ENCODE measurements around the gene CSPG4. TPM values are rescaled to one million over a fixed set of nuclear protein-coding genes. Genes with fewer than 3 reads are reported as not detected.
"Not testable (repeated sequence)": the region's sequence is repeated elsewhere in the genome, so short reads cannot be mapped to it uniquely, and the experiment has no call there.

Gene CSPG4
- total RNA-seq, 1 donor: 86.8 TPM

DNA sequence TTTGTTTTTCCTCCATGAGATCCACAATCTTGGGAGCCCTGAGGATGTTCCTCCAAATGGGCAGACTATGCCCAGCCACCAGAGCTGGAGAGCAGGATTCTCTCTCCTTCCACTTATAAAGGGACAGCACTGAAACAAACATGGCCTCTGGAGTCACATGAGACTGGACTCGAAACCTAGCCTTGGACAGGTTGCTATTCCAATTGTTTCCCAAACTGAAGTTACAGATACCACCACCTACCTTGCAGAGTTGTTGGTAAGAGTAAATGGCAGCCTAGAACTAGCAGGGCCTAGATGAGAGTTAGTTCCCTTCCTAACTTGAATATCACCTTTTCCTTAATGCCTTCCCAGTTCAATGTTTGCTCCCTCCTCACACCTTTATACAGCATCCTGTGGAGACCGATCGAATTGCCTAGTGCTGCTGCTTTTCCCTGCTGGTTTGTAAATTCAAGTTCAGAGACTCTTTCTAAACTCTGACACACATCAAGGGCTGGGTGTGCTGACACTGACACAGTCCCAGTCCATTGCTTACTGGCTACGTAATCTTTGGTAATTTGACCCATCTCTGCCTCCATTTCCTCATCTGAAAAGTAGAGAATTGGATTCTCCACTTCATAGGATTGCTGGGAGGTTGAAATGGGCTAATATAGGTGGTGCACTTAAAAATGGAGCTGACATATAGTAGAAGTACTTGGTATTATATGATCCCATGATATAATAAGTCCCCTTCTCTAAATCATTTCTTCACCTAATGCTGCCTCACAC, 75.2 kb downstream of the CSPG4 start:
- no peak for DNase-seq (ENCODE audit: low read depth)
- H3K4me3 ChIP-seq (ENCODE audit: low read depth, low read length): peak overlapping the region; percentile 73

GRCh38 chr15:75636026-75636425, 76.6 kb downstream of the CSPG4 start:
- TF ChIP-seq CTCF (IDR thresholded peaks at IDR 0.05; ENCODE audit: insufficient read depth, low read depth, low read length): no peak
- H3K4me3 ChIP-seq (ENCODE audit: low read depth, low read length): no peak overlapping the region
- no peak for DNase-seq (ENCODE audit: low read depth)

More for the DNA sequence above, 75.2 kb downstream of the CSPG4 start:
- TF ChIP-seq CTCF (IDR thresholded peaks at IDR 0.05; ENCODE audit: insufficient read depth, low read depth, low read length): no peak

- H3K4me3 ChIP-seq (ENCODE audit: low read depth, low read length); DNase-seq (ENCODE audit: low read depth): not testable (repeated sequence)
These were observed 78.7 kb downstream of the CSPG4 start for GRCh38 chr15:75633922-75634321.

- no peak for DNase-seq (ENCODE audit: low read depth)
- H3K4me3 ChIP-seq (ENCODE audit: low read depth, low read length): no peak overlapping the region
- TF ChIP-seq CTCF (IDR thresholded peaks at IDR 0.05; ENCODE audit: insufficient read depth, low read depth, low read length): no peak
These were observed 80.7 kb downstream of the CSPG4 start for GRCh38 chr15:75631935-75632334.

- H3K4me3 ChIP-seq (ENCODE audit: low read depth, low read length): peak within 1 kb of the TSS; percentile 91
- TF ChIP-seq CTCF (IDR thresholded peaks at IDR 0.05; ENCODE audit: insufficient read depth, low read depth, low read length): no peak
- DNase-seq (ENCODE audit: low read depth): peak; percentile 92
These were observed 86.9 kb downstream of the CSPG4 start, which contains the start of gene SNUPN for GRCh38 chr15:75625542-75626347. Gene SNUPN (minus strand): TSS chr15:75625725. CDS start chr15:75621051, 4,674 bp downstream.

Other genes starting within 250 kb of the CSPG4 start
- gene PTPN9, start 133.5 kb downstream of the CSPG4 start, total RNA-seq: 23.5 and 32.4 TPM in 2 replicates
- 18.7 and 28.1 TPM in 2 replicates for gene SNUPN, start 87.1 kb downstream of the CSPG4 start, total RNA-seq
- gene IMP3, start 72.6 kb downstream of the CSPG4 start, total RNA-seq: 41.6 and 42.3 TPM in 2 replicates
- 19.9 and 23.8 TPM in 2 replicates for gene SNX33, start 64.9 kb downstream of the CSPG4 start, total RNA-seq
- gene UBE2Q2, start 130.6 kb upstream of the CSPG4 start, total RNA-seq: 51.2 and 70.4 TPM in 2 replicates
- 26.1 and 45.8 TPM in 2 replicates for gene FBXO22, start 191.0 kb upstream of the CSPG4 start, total RNA-seq